Esophagus muscularis mucosa (tissue), 4 donors: ENCODE results near the gene PLIN4. TPM values are rescaled to one million over a fixed set of nuclear protein-coding genes. Genes with fewer than 3 reads are reported as not detected.

ENCODE experiments used
- DNase-seq: peaks from one replicate; pipeline ENCODE4 v3.0.0-alpha.2; 2017; ENCODE audit errors: extremely low spot score
- H3K27ac ChIP-seq, 4 donors: fragments of 200-600 bp; sonication (generic); replicated peaks in 1 of 4; 1 replicate in 3 of 4; 2 replicates in 1 of 4; pipeline ENCODE4 v1.5.1; 2016 to 2019; ENCODE audit warnings: mild to moderate bottlenecking in 1 of 4
- H3K27me3 ChIP-seq, 4 donors: fragments of 200-600 bp; sonication (generic); one replicate each; pipeline versions ENCODE4 v1.5.1 to v1.6.0; 2016 to 2019
- H3K36me3 ChIP-seq, 4 donors: fragments of 200-600 bp; sonication (generic); one replicate each; pipeline ENCODE4 v1.5.1; 2016 to 2019
- H3K4me1 ChIP-seq, 4 donors: fragments of 200-600 bp; sonication (generic); one replicate each; pipeline ENCODE4 v1.5.1; 2016 to 2019
- H3K4me3 ChIP-seq, 4 donors: fragments of 200-600 bp; sonication (generic); 1 replicate in 2 of 4; 2 replicates in 2 of 4; pipeline ENCODE4 v1.5.1; 2016 to 2019; ENCODE audit warnings: mild to moderate bottlenecking in 4 of 4, moderate library complexity in 1 of 4
- H3K9me3 ChIP-seq, 4 donors: fragments of 200-600 bp; sonication (generic); 1 replicate in 3 of 4; 2 replicates in 1 of 4; pipeline ENCODE4 v1.5.1; 2016 to 2019
- CTCF ChIP-seq, 3 experiments: fragments of 200-600 bp in 2 of 3; fragments of 450-650 bp in 1 of 3; sonication (generic) in 2 of 3; IDR thresholded peaks; one replicate each; pipeline ENCODE4 v1.5.1; 2017 to 2019; ENCODE audit warnings: antibody characterized with exemption in 3 of 3, mild to moderate bottlenecking in 2 of 3, moderate library complexity in 1 of 3
- EP300 ChIP-seq: sonication (generic); formaldehyde crosslinking; IDR thresholded peaks from one replicate; pipeline ENCODE4 v1.6.1; 2017; ENCODE audit warnings: antibody characterized with exemption
- POLR2A ChIP-seq: fragments of 450-650 bp; IDR thresholded peaks from one replicate; pipeline ENCODE4 v1.6.1; 2017; ENCODE audit warnings: antibody characterized with exemption, moderate library complexity, mild to moderate bottlenecking, low read depth
- POLR2AphosphoS5 ChIP-seq, 2 donors: sonication (generic); formaldehyde crosslinking; IDR thresholded peaks; one replicate each; pipeline ENCODE4 v1.6.1; 2017; ENCODE audit warnings: antibody characterized with exemption in 2 of 2
- WGBS: methylation state at CpG from one replicate; pipeline ENCODE4 v1.1.5; 2018; 5-methylcytosine and 5-hydroxymethylcytosine counted together
- intact Hi-C: fragments of 100-400 bp; cut with DNase I; formaldehyde crosslinking; loops from one replicate; pipeline ENCODE4 v1.15.1; 2023
- total RNA-seq, 4 donors: library from RNA; depleted of rRNA; stranded (reverse); fragments of >200 nt; gene quantifications; one replicate each; pipeline versions ENCODE4 v1.1.0 to v1.2.1, GENCODE V29; 2016

The PLIN4 gene
- total RNA-seq, 4 donors from 2014 or later: 45.7 to 134 (median 91.1) TPM

GRCh38 chr19:4500841-4501591 is 17.3 kb downstream of the PLIN4 start:
- no peaks in the 10 kb centered on the region for H3K27me3 ChIP-seq
- peak overlapping the region in 2 of 4 donors; percentile 41 to 65 for H3K27ac ChIP-seq
- H3K9me3 ChIP-seq: no peaks in the 10 kb centered on the region
- 88% methylated on average over 24 of the region's 29 CpGs for WGBS
- no peak for DNase-seq
- peaks cover 0 to 44% (median 21%) of the 10 kb centered on the region in 4 donors for H3K4me1 ChIP-seq
- H3K36me3 ChIP-seq: peaks cover 64 to 100% (median 98%) of the 10 kb centered on the region in 4 donors
- intact Hi-C loops: no loop called here
- TF ChIP-seq POLR2AphosphoS5 (IDR thresholded peaks at IDR 0.05): no peak
- no peak for TF ChIP-seq CTCF (IDR thresholded peaks at IDR 0.05)
- TF ChIP-seq EP300: no peak
- no peak for TF ChIP-seq POLR2A
- no peak overlapping the region for H3K4me3 ChIP-seq

GRCh38 chr19:4499855-4500254 is 18.4 kb downstream of the PLIN4 start:
- no peak overlapping the region for H3K27ac ChIP-seq
- TF ChIP-seq EP300: no peak
- no peaks in the 10 kb centered on the region for H3K27me3 ChIP-seq
- DNase-seq: no peak
- peaks cover 62 to 99% (median 95%) of the 10 kb centered on the region in 4 donors for H3K36me3 ChIP-seq
- peaks cover 0 to 32% (median 21%) of the 10 kb centered on the region in 4 donors for H3K4me1 ChIP-seq
- H3K9me3 ChIP-seq: no peaks in the 10 kb centered on the region
- no peak overlapping the region for H3K4me3 ChIP-seq
- 87% methylated on average over 13 of the region's 15 CpGs for WGBS
- intact Hi-C loops: no loop called here

GRCh38 chr19:4499318-4499717 is 19.0 kb downstream of the PLIN4 start:
- H3K4me3 ChIP-seq: no peak overlapping the region
- H3K9me3 ChIP-seq: no peaks in the 10 kb centered on the region
- DNase-seq: no peak
- peaks cover 62 to 99% (median 95%) of the 10 kb centered on the region in 4 donors for H3K36me3 ChIP-seq
- 96% methylated on average over 23 of the region's 23 CpGs for WGBS
- no peaks in the 10 kb centered on the region for H3K27me3 ChIP-seq
- H3K27ac ChIP-seq: no peak overlapping the region
- TF ChIP-seq CTCF (IDR thresholded peaks at IDR 0.05): no peak
- no peak for TF ChIP-seq EP300
- TF ChIP-seq POLR2AphosphoS5 (IDR thresholded peaks at IDR 0.05): no peak
- TF ChIP-seq POLR2A: no peak
- intact Hi-C loops: no loop called here
- H3K4me1 ChIP-seq: peaks cover 0 to 28% (median 20%) of the 10 kb centered on the region in 4 donors

GRCh38 chr19:4498694-4499093 is 19.6 kb downstream of the PLIN4 start:
- no peak overlapping the region for H3K4me3 ChIP-seq
- no peak for TF ChIP-seq POLR2A
- H3K27ac ChIP-seq: no peak overlapping the region
- H3K27me3 ChIP-seq: no peaks in the 10 kb centered on the region
- intact Hi-C loops: no loop called here
- peaks cover 63 to 99% (median 95%) of the 10 kb centered on the region in 4 donors for H3K36me3 ChIP-seq
- no peak for DNase-seq
- no peaks in the 10 kb centered on the region for H3K9me3 ChIP-seq
- H3K4me1 ChIP-seq: peaks cover 0 to 22% (median 18%) of the 10 kb centered on the region in 4 donors
- WGBS: 86% methylated on average over 7 of the region's 12 CpGs

GRCh38 chr19:4497770-4498389 is 20.4 kb downstream of the PLIN4 start:
- H3K4me1 ChIP-seq: peaks cover 0 to 13% (median 10%) of the 10 kb centered on the region in 4 donors
- H3K27ac ChIP-seq: no peak overlapping the region
- H3K27me3 ChIP-seq: no peaks in the 10 kb centered on the region
- no peak for DNase-seq
- no peak overlapping the region for H3K4me3 ChIP-seq
- H3K36me3 ChIP-seq: peaks cover 61 to 98% (median 94%) of the 10 kb centered on the region in 4 donors
- WGBS: 92% methylated on average over 16 of the region's 25 CpGs
- H3K9me3 ChIP-seq: no peaks in the 10 kb centered on the region
- TF ChIP-seq EP300: no peak
- TF ChIP-seq CTCF (IDR thresholded peaks at IDR 0.05): no peak
- no peak for TF ChIP-seq POLR2AphosphoS5 (IDR thresholded peaks at IDR 0.05)
- TF ChIP-seq POLR2A: no peak
- intact Hi-C loops: no loop called here
